RPMI7951 (cell line): ENCODE results near the gene NIFK. TPM values are rescaled to one million over a fixed set of nuclear protein-coding genes. Genes with fewer than 3 reads are reported as not detected.
A peak's percentile ranks its signal among the peaks of the same experiment; 100 is the strongest.
"Not testable (repeated sequence)": the region's sequence is repeated elsewhere in the genome, so short reads cannot be mapped to it uniquely, and the experiment has no call there.

Experiments used
- DNase-seq: peaks from one replicate; pipeline ENCODE4 v3.0.0-alpha.2; 2012; ENCODE audit warnings: low read depth
- total RNA-seq: library from RNA; depleted of rRNA; stranded (reverse); fragments of >200 nt; shearing (Covaris generic); gene quantifications from 2 replicates; pipeline ENCODE4 v1.2.3, GENCODE V29; 2014; rRNA removed

Gene NIFK
- total RNA-seq, 1 experiment from 2014 or later = 58.4 TPM

GRCh38 chr2:121695171-121695451, 41.6 kb downstream of the NIFK start:
- DNase-seq = no peak

- DNase-seq = peak; percentile 51
Observed at GRCh38 chr2:121694398-121695170, 42.1 kb downstream of the NIFK start.

GRCh38 chr2:121690572-121690971, 46.1 kb downstream of the NIFK start:
- not testable (repeated sequence) for DNase-seq

GRCh38 chr2:121690095-121690494, 46.6 kb downstream of the NIFK start:
- DNase-seq = no peak

GRCh38 chr2:121689356-121689755, 47.3 kb downstream of the NIFK start:
- DNase-seq = peak; percentile 71

- no peak for DNase-seq
Observed at GRCh38 chr2:121688820-121689219, 47.9 kb downstream of the NIFK start.

- DNase-seq = no peak
Observed at GRCh38 chr2:121686902-121687301, 49.8 kb downstream of the NIFK start.

- DNase-seq = no peak
Observed at GRCh38 chr2:121686218-121686617, 50.5 kb downstream of the NIFK start.

- no peak for DNase-seq
Observed at GRCh38 chr2:121682396-121683298, 54.0 kb downstream of the NIFK start.

GRCh38 chr2:121677855-121678254, 58.8 kb downstream of the NIFK start:
- no peak for DNase-seq

Other genes starting within 250 kb of the NIFK start
- gene RNU4ATAC, start 206.0 kb downstream of the NIFK start, total RNA-seq = not detected in 2 replicates
- 26.1 and 35.6 TPM in 2 replicates for gene CLASP1, start 87.4 kb downstream of the NIFK start, total RNA-seq
- 75.6 and 77.5 TPM in 2 replicates for gene TSN, start 18.8 kb upstream of the NIFK start, total RNA-seq